Mucosa of stomach (tissue), 1 donor: ENCODE data around the gene SLC12A7.

Source experiments
- H3K27me3 ChIP-seq: one replicate; pipeline ENCODE4 v1.7.0; 2013; ENCODE audit warnings: mild to moderate bottlenecking, low read length; ENCODE audit not compliant: control insufficient read depth, insufficient read depth
- H3K36me3 ChIP-seq: one replicate; pipeline ENCODE4 v1.7.0; 2013; ENCODE audit warnings: low read length; ENCODE audit not compliant: control insufficient read depth, insufficient read depth
- H3K4me1 ChIP-seq: one replicate; pipeline ENCODE4 v1.7.0; 2013; ENCODE audit warnings: mild to moderate bottlenecking, low read length; ENCODE audit not compliant: control insufficient read depth, insufficient read depth
- H3K4me3 ChIP-seq: one replicate; pipeline ENCODE4 v1.7.0; 2013; ENCODE audit warnings: low read length
- H3K9ac ChIP-seq: one replicate; pipeline ENCODE4 v1.7.0; 2013; ENCODE audit warnings: mild to moderate bottlenecking, low read length, moderate library complexity
- H3K9me3 ChIP-seq: one replicate; pipeline ENCODE4 v1.7.0; 2013; ENCODE audit warnings: mild to moderate bottlenecking, low read length, moderate library complexity; ENCODE audit not compliant: control insufficient read depth
- donor health status: Pancreatic carcinoma.

The SLC12A7 gene

GRCh38 chr5:1120236-1120999 is 8.6 kb upstream of the SLC12A7 start:
- Histone ChIP-seq H3K36me3 (no peaks in the 10 kb centered on the region), H3K27me3 (peaks cover 23% of the 10 kb centered on the region), H3K9ac (no peak overlapping the region), H3K9me3 (no peaks in the 10 kb centered on the region), H3K4me3 (no peak overlapping the region), H3K4me1 (peaks cover 30% of the 10 kb centered on the region)

GRCh38 chr5:1119312-1119831 is 7.5 kb upstream of the SLC12A7 start:
- Histone ChIP-seq H3K9me3 (no peaks in the 10 kb centered on the region), H3K4me1 (peaks cover 30% of the 10 kb centered on the region), H3K36me3 (no peaks in the 10 kb centered on the region), H3K27me3 (peaks cover 19% of the 10 kb centered on the region), H3K4me3 (no peak overlapping the region), H3K9ac (no peak overlapping the region)

GRCh38 chr5:1118738-1119137 is 6.9 kb upstream of the SLC12A7 start:
- Histone ChIP-seq H3K9me3 (no peaks in the 10 kb centered on the region), H3K36me3 (no peaks in the 10 kb centered on the region), H3K9ac (no peak overlapping the region), H3K4me3 (no peak overlapping the region), H3K27me3 (peaks cover 21% of the 10 kb centered on the region), H3K4me1 (peaks cover 23% of the 10 kb centered on the region)

- Histone ChIP-seq H3K9ac (no peak overlapping the region), H3K9me3 (no peaks in the 10 kb centered on the region), H3K4me3 (no peak overlapping the region), H3K36me3 (no peaks in the 10 kb centered on the region), H3K27me3 (peaks cover 16% of the 10 kb centered on the region), H3K4me1 (peaks cover 22% of the 10 kb centered on the region)
Measured at GRCh38 chr5:1118231-1118698, 6.4 kb upstream of the SLC12A7 start.

- no peaks in the 10 kb centered on the region for H3K9me3 ChIP-seq
- no peak overlapping the region for H3K4me3 ChIP-seq
- H3K27me3 ChIP-seq: peaks cover 8% of the 10 kb centered on the region
- H3K9ac ChIP-seq: no peak overlapping the region
- no peaks in the 10 kb centered on the region for H3K36me3 ChIP-seq
- H3K4me1 ChIP-seq: peaks cover 26% of the 10 kb centered on the region
Measured at GRCh38 chr5:1116977-1117376, 5.1 kb upstream of the SLC12A7 start.

GRCh38 chr5:1116109-1116740 is 4.4 kb upstream of the SLC12A7 start:
- Histone ChIP-seq H3K9me3 (no peaks in the 10 kb centered on the region), H3K9ac (no peak overlapping the region), H3K4me3 (no peak overlapping the region), H3K27me3 (peaks cover 8% of the 10 kb centered on the region), H3K4me1 (peaks cover 26% of the 10 kb centered on the region), H3K36me3 (no peaks in the 10 kb centered on the region)

- peaks cover 4% of the 10 kb centered on the region for H3K27me3 ChIP-seq
- H3K4me3 ChIP-seq: no peak overlapping the region
- peaks cover 32% of the 10 kb centered on the region for H3K4me1 ChIP-seq
- H3K36me3 ChIP-seq: no peaks in the 10 kb centered on the region
- H3K9me3 ChIP-seq: no peaks in the 10 kb centered on the region
- H3K9ac ChIP-seq: no peak overlapping the region
Measured at GRCh38 chr5:1115123-1115815, 3.4 kb upstream of the SLC12A7 start.

- no peak overlapping the region for H3K4me3 ChIP-seq
- peaks cover 38% of the 10 kb centered on the region for H3K4me1 ChIP-seq
- H3K27me3 ChIP-seq: peaks cover 3% of the 10 kb centered on the region
- no peak overlapping the region for H3K9ac ChIP-seq
- no peaks in the 10 kb centered on the region for H3K9me3 ChIP-seq
- H3K36me3 ChIP-seq: no peaks in the 10 kb centered on the region
Measured at GRCh38 chr5:1113805-1114586, 2.1 kb upstream of the SLC12A7 start.

- no peak overlapping the region for H3K4me3 ChIP-seq
- no peaks in the 10 kb centered on the region for H3K9me3 ChIP-seq
- peaks cover 3% of the 10 kb centered on the region for H3K27me3 ChIP-seq
- no peak overlapping the region for H3K9ac ChIP-seq
- peaks cover 37% of the 10 kb centered on the region for H3K4me1 ChIP-seq
- no peaks in the 10 kb centered on the region for H3K36me3 ChIP-seq
Measured at GRCh38 chr5:1113332-1113690, 1.4 kb upstream of the SLC12A7 start.

GRCh38 chr5:1112596-1113331 is 901 bp upstream of the SLC12A7 start:
- Histone ChIP-seq H3K9me3 (no peaks in the 10 kb centered on the region), H3K27me3 (peaks cover 3% of the 10 kb centered on the region), H3K9ac (no peak overlapping the region), H3K4me1 (peaks cover 35% of the 10 kb centered on the region), H3K36me3 (no peaks in the 10 kb centered on the region), H3K4me3 (no peak overlapping the region)

GRCh38 chr5:1111241-1111726 is 579 bp downstream of the SLC12A7 start:
- Histone ChIP-seq H3K9ac (peak overlapping the region; percentile 92), H3K27me3 (peaks cover 3% of the 10 kb centered on the region), H3K36me3 (no peaks in the 10 kb centered on the region), H3K9me3 (no peaks in the 10 kb centered on the region), H3K4me3 (peak overlapping the region; percentile 84), H3K4me1 (peaks cover 42% of the 10 kb centered on the region)
